Caco-2 (cell line): Measurements from ENCODE around the gene OR51Q1. TPM values are rescaled to one million over a fixed set of nuclear protein-coding genes. Genes with fewer than 3 reads are reported as not detected.

Experiments used
- BruUV-seq: library from RNA; stranded (reverse); fragments of 400-500 nt; replicated peaks from 2 replicates; lab custom pipeline; 2021; lab: Mats Ljungman, UMichigan
- CTCF ChIA-PET: fragments of 300-600 bp; sonication (Branson Sonifier 250); formaldehyde crosslinking; loops from one replicate; lab custom pipeline; 2022; ENCODE audit warnings: antibody characterized with exemption; lab: Charles Lee
- POLR2A ChIA-PET: fragments of 300-600 bp; sonication (Branson Sonifier 250); formaldehyde crosslinking; loops from one replicate; lab custom pipeline; 2022; ENCODE audit warnings: antibody characterized with exemption; lab: Charles Lee
- DNase-seq, 2 experiments: peaks; one replicate each; pipeline versions ENCODE4 v3.0.0 to v3.0.0-alpha.2; 2020 to 2022
- H3K27me3 ChIP-seq: replicated peaks from 2 replicates; pipeline ENCODE4 v1.6.0; 2011; ENCODE audit warnings: low read length; ENCODE audit not compliant: control insufficient read depth, insufficient read depth
- H3K36me3 ChIP-seq: 2 replicates; pipeline ENCODE4 v1.5.1; 2011; ENCODE audit warnings: low read length; ENCODE audit not compliant: control insufficient read depth, insufficient read depth
- H3K4me1 ChIP-seq: fragments of 250-450 bp; sonication (Bioruptor Pico); 2 replicates; pipeline ENCODE4 v1.5.1; 2020; ENCODE audit warnings: mild to moderate bottlenecking
- H3K4me3 ChIP-seq: 2 replicates; pipeline ENCODE4 v1.5.1; 2011; ENCODE audit warnings: low read depth, mild to moderate bottlenecking, control low read depth, low read length
- H3K9me3 ChIP-seq: fragments of 250-450 bp; sonication (Bioruptor Pico); 2 replicates; pipeline ENCODE4 v1.5.1; 2020; ENCODE audit warnings: mild to moderate bottlenecking, moderate library complexity
- H3K27ac Mint-ChIP-seq: one replicate; pipeline ENCODE4 v1.8.0; 2022; ENCODE audit warnings: mixed read lengths; ENCODE audit not compliant: unreplicated experiment
- H3K27me3 Mint-ChIP-seq: one replicate; pipeline ENCODE4 v1.8.0; 2022; ENCODE audit warnings: mixed read lengths; ENCODE audit not compliant: insufficient read depth, unreplicated experiment
- H3K36me3 Mint-ChIP-seq: one replicate; pipeline ENCODE4 v1.8.0; 2022; ENCODE audit warnings: mild to moderate bottlenecking, mixed read lengths; ENCODE audit not compliant: insufficient read depth, unreplicated experiment
- H3K4me1 Mint-ChIP-seq: one replicate; pipeline ENCODE4 v1.8.0; 2022; ENCODE audit warnings: low read depth, mixed read lengths; ENCODE audit not compliant: unreplicated experiment
- H3K4me3 Mint-ChIP-seq: one replicate; pipeline ENCODE4 v1.8.0; 2022; ENCODE audit warnings: mild to moderate bottlenecking, moderate library complexity, mixed read lengths; ENCODE audit not compliant: unreplicated experiment
- H3K9me3 Mint-ChIP-seq: one replicate; pipeline ENCODE4 v1.8.0; 2022; ENCODE audit warnings: mixed read lengths; ENCODE audit not compliant: unreplicated experiment
- intact Hi-C: fragments of 100-400 bp; cut with micrococcal nuclease; formaldehyde crosslinking; loops from one replicate; pipeline ENCODE4 v1.10.0; 2022; ENCODE audit not compliant: unreplicated experiment
- total RNA-seq: library from RNA; stranded (reverse); gene quantifications from 2 replicates; pipeline ENCODE4 v1.2.3, GENCODE V29; 2022
- TF ChIP-seq, protein P1 (sequence below), 2 experiments: fragments of 200-600 bp in 1 of 2; IDR thresholded peaks; 1 replicate in 1 of 2; 2 replicates in 1 of 2; pipeline versions ENCODE4 v1.5.1 to v1.8.0; 2011 to 2022; ENCODE audit warnings: antibody characterized with exemption in 1 of 2, control low read depth in 1 of 2, inconsistent platforms in 1 of 2, low read depth in 1 of 2, low read length in 1 of 2, mild to moderate bottlenecking in 1 of 2, moderate library complexity in 1 of 2; ENCODE audit not compliant: insufficient read depth in 1 of 2, severe bottlenecking in 1 of 2, unreplicated experiment in 1 of 2

The OR51Q1 gene
- total RNA-seq, 1 experiment from 2014 or later, result not detected

DNA sequence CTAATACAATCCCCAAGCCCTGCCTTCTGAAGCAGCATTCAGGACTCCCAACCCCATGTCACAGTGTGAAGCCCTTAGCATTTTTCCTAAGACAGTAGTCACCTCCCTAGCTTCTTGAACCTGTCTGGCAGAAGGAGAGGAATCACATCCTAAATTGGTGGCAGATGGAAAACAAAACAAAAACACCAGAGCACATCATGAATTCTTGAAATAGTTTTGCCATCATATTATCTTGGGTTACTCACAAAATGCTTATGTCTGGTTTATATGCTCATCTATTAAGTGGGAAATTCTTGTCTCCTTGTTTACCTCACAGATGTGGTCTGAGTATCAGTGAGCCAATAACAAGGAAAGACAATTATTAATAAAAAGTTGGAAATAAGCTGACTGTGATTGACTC lies 23.0 kb upstream of the OR51Q1 start:
- Histone ChIP-seq H3K27me3 (no peaks in the 10 kb centered on the region), H3K9me3 (no peaks in the 10 kb centered on the region), H3K4me1 (no peaks in the 10 kb centered on the region), H3K4me3 (no peak overlapping the region), H3K36me3 (no peaks in the 10 kb centered on the region)
- intact Hi-C loops, result no loop called here
- TF ChIP-seq, protein P1, sequence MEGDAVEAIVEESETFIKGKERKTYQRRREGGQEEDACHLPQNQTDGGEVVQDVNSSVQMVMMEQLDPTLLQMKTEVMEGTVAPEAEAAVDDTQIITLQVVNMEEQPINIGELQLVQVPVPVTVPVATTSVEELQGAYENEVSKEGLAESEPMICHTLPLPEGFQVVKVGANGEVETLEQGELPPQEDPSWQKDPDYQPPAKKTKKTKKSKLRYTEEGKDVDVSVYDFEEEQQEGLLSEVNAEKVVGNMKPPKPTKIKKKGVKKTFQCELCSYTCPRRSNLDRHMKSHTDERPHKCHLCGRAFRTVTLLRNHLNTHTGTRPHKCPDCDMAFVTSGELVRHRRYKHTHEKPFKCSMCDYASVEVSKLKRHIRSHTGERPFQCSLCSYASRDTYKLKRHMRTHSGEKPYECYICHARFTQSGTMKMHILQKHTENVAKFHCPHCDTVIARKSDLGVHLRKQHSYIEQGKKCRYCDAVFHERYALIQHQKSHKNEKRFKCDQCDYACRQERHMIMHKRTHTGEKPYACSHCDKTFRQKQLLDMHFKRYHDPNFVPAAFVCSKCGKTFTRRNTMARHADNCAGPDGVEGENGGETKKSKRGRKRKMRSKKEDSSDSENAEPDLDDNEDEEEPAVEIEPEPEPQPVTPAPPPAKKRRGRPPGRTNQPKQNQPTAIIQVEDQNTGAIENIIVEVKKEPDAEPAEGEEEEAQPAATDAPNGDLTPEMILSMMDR (IDR thresholded peaks at IDR 0.05; ENCODE audit: insufficient read depth in 1 of 2, low read depth in 1 of 2, low read length in 1 of 2, severe bottlenecking in 1 of 2, unreplicated experiment in 1 of 2), result no peak
- no peak for DNase-seq
- no TSS peak for BruUV-seq
- ChIA-PET CTCF (no interaction called here), POLR2A (no interaction called here)
- Mint-ChIP-seq H3K36me3 (no peaks in the 10 kb centered on the region), H3K4me1 (no peaks in the 10 kb centered on the region), H3K4me3 (no peak overlapping the region), H3K9me3 (no peaks in the 10 kb centered on the region), H3K27ac (no peak overlapping the region), H3K27me3 (peaks cover 11% of the 10 kb centered on the region)

DNA sequence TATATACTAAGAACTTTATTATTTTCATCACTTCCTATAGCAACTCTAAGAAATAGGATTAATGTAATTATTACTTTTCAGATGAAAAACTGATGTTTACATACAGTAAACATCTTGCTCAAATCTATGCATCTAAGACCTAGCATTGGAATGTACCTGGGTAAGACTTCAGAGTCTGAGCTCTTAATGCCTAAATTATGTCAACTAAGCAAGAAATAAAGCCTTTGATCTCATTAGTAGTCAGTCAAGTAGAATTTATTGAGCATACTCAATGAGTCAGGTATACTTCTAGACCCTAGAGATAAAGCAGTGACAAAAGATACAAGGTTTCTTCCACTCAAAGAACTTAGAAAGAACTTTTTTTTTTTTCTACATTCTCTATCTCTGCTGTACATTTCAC lies 16.7 kb upstream of the OR51Q1 start:
- no TSS peak for BruUV-seq
- Histone ChIP-seq H3K4me1 (no peaks in the 10 kb centered on the region), H3K27me3 (no peaks in the 10 kb centered on the region), H3K9me3 (no peaks in the 10 kb centered on the region), H3K4me3 (no peak overlapping the region), H3K36me3 (no peaks in the 10 kb centered on the region)
- no peak overlapping the region for H3K4me3 Mint-ChIP-seq
- TF ChIP-seq, protein P1 (IDR thresholded peaks at IDR 0.05; ENCODE audit: insufficient read depth in 1 of 2, low read depth in 1 of 2, low read length in 1 of 2, severe bottlenecking in 1 of 2, unreplicated experiment in 1 of 2), result no peak
- CTCF ChIA-PET, result no interaction called here
- intact Hi-C loops, result no loop called here
- no peaks in the 10 kb centered on the region for H3K36me3 Mint-ChIP-seq
- H3K27me3 Mint-ChIP-seq, result peaks cover 19% of the 10 kb centered on the region
- no peak for DNase-seq
- POLR2A ChIA-PET, result no interaction called here
- no peaks in the 10 kb centered on the region for H3K4me1 Mint-ChIP-seq
- H3K27ac Mint-ChIP-seq, result no peak overlapping the region
- H3K9me3 Mint-ChIP-seq, result no peaks in the 10 kb centered on the region

DNA sequence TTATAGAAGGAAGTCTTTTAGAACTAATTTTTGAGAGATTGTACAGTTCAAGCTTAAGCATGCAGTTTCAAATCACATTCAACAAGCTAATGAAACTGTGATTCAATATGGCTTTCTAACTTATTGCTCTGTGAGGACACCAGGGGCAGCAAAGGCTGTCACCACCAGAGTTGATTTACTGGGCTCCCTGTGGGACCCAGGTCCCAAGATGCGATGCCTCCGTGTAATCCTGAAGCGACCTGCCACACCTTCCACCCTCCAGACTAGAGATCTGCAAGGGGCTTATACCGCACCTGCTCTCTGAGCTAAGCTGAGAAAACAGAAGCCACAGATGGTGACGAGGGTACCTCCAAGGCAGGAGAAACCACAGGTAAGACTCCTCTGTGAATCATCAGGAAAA lies 918 bp upstream of the OR51Q1 start:
- Mint-ChIP-seq H3K9me3 (no peaks in the 10 kb centered on the region), H3K27ac (no peak overlapping the region), H3K4me3 (no peak overlapping the region), H3K27me3 (peaks cover 7% of the 10 kb centered on the region), H3K36me3 (no peaks in the 10 kb centered on the region), H3K4me1 (no peaks in the 10 kb centered on the region)
- Histone ChIP-seq H3K4me3 (no peak overlapping the region), H3K36me3 (no peaks in the 10 kb centered on the region), H3K27me3 (no peaks in the 10 kb centered on the region), H3K4me1 (no peaks in the 10 kb centered on the region; the same call in 1 of the 2 replicates), H3K9me3 (no peaks in the 10 kb centered on the region)
- CTCF ChIA-PET, result no interaction called here
- POLR2A ChIA-PET, result no interaction called here
- intact Hi-C loops, result no loop called here
- TF ChIP-seq, protein P1 (IDR thresholded peaks at IDR 0.05; ENCODE audit: insufficient read depth in 1 of 2, low read depth in 1 of 2, low read length in 1 of 2, severe bottlenecking in 1 of 2, unreplicated experiment in 1 of 2), result no peak
- no peak for DNase-seq
- BruUV-seq, result no TSS peak
